ENCODE measurements around the gene ZNF14. TPM values are rescaled to one million over a fixed set of nuclear protein-coding genes. Genes with fewer than 3 reads are reported as not detected.
"Not testable (repeated sequence)": the region's sequence is repeated elsewhere in the genome, so short reads cannot be mapped to it uniquely, and the experiment has no call there.

Gene ZNF14
- total and polyA plus RNA-seq, 10 donors, result 5.2 to 17.1 (median 10.5) TPM

GRCh38 chr19:19704836-19705235 is 28.1 kb downstream of the ZNF14 start:
- no peaks in the 10 kb centered on the region for H3K27me3 ChIP-seq (replicated peaks in 1 of 7)
- intact Hi-C loops (cut with DNase I; ENCODE audit: low total_unique reads), result no loop called here
- no peaks in the 10 kb centered on the region for H3K4me1 ChIP-seq
- peaks cover 21 to 100% (median 99%) of the 10 kb centered on the region in 8 donors for H3K9me3 ChIP-seq
- no peak overlapping the region for H3K27ac ChIP-seq
- no peak for DNase-seq
- TF ChIP-seq, protein P1, sequence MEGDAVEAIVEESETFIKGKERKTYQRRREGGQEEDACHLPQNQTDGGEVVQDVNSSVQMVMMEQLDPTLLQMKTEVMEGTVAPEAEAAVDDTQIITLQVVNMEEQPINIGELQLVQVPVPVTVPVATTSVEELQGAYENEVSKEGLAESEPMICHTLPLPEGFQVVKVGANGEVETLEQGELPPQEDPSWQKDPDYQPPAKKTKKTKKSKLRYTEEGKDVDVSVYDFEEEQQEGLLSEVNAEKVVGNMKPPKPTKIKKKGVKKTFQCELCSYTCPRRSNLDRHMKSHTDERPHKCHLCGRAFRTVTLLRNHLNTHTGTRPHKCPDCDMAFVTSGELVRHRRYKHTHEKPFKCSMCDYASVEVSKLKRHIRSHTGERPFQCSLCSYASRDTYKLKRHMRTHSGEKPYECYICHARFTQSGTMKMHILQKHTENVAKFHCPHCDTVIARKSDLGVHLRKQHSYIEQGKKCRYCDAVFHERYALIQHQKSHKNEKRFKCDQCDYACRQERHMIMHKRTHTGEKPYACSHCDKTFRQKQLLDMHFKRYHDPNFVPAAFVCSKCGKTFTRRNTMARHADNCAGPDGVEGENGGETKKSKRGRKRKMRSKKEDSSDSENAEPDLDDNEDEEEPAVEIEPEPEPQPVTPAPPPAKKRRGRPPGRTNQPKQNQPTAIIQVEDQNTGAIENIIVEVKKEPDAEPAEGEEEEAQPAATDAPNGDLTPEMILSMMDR (IDR thresholded peaks at IDR 0.05 in 8 of 11, conservative IDR thresholded peaks at IDR 0.05 in 3 of 11), result no peak
- WGBS, 5 donors, result 81 to 91% (median 89%) methylated on average over 5 to 6 of the region's 6 CpGs
- no peak overlapping the region for H3K4me3 ChIP-seq
- peaks cover 3 to 62% (median 7%) of the 10 kb centered on the region in 6 donors for H3K36me3 ChIP-seq

DNA sequence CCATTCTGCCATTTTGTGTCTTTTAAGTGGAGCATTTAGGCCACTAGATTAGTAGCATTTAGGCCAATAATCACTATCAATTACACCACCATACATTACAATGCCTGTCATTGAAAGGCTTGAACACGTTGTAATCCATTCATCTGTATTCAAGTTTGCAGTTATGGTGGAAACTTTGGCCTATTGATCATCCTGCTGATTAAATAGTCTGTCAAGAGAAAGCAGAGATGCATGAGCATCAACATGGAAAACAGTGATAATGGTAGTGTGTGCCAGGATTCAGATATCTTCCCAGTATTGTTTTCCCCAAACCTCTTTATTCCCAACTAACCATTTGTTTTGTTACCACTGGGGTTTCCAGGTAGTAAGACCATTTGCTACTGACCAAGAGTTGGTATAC is 32.4 kb downstream of the ZNF14 start:
- WGBS, 5 donors, result 95 to 97% (median 96%) methylated on average over 1 of the region's 1 CpG
- Histone ChIP-seq H3K9me3 (peaks cover 0 to 100% (median 92%) of the 10 kb centered on the region in 8 donors), H3K36me3 (peaks cover 0 to 46% (median 5%) of the 10 kb centered on the region in 6 donors)
- H3K27ac ChIP-seq; H3K4me3 ChIP-seq; intact Hi-C loops (cut with DNase I; ENCODE audit: low total_unique reads); H3K4me1 ChIP-seq; DNase-seq; H3K27me3 ChIP-seq (replicated peaks in 1 of 7): not testable (repeated sequence)

GRCh38 chr19:19697589-19697988 is 35.3 kb downstream of the ZNF14 start:
- intact Hi-C loops (cut with DNase I; ENCODE audit: low total_unique reads), result no loop called here
- Histone ChIP-seq H3K36me3 (peaks cover 0 to 20% (median 0%) of the 10 kb centered on the region in 6 donors), H3K27me3 (replicated peaks in 1 of 7) (no peaks in the 10 kb centered on the region), H3K27ac (no peak overlapping the region), H3K4me3 (no peak overlapping the region), H3K4me1 (no peaks in the 10 kb centered on the region), H3K9me3 (peaks cover 0 to 96% (median 77%) of the 10 kb centered on the region in 8 donors)
- TF ChIP-seq POLR2A (IDR thresholded peaks at IDR 0.05) (no peak), POLR2AphosphoS5 (IDR thresholded peaks at IDR 0.05) (no peak)
- TF ChIP-seq, protein P1 (IDR thresholded peaks at IDR 0.05 in 8 of 11, conservative IDR thresholded peaks at IDR 0.05 in 3 of 11), result no peak
- no peak for DNase-seq
- WGBS, 5 donors, result 89 to 94% (median 92%) methylated on average over 5 of the region's 5 CpGs

DNA sequence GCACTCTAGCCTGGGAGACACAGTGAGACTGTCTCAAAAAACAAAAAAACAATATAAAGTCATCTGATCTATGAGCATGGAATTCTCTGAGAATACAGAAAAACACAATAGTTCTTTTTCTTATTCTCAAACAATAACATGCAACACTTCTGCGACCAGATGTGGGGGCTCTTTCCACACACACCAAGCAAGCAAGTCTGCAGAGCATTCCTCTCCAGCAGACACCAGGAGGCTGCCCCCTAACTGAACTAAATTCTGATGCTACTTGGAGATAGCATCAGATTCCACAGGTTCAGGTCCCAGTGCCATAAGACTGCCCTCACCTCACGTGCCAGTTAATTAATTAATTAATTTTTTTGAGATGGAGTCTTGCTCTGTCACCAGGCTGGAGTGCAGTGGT is 36.5 kb downstream of the ZNF14 start:
- 69 to 86% (median 82%) methylated on average over 2 of the region's 2 CpGs for WGBS, 5 donors
- no peak for DNase-seq
- H3K36me3 ChIP-seq, result peaks cover 0 to 11% (median 0%) of the 10 kb centered on the region in 6 donors

More for the DNA sequence above, 36.5 kb downstream of the ZNF14 start:
- Histone ChIP-seq H3K9me3 (peaks cover 0 to 94% (median 68%) of the 10 kb centered on the region in 8 donors), H3K27me3 (replicated peaks in 1 of 7) (no peaks in the 10 kb centered on the region), H3K27ac (no peak overlapping the region), H3K4me1 (no peaks in the 10 kb centered on the region), H3K4me3 (no peak overlapping the region)
- TF ChIP-seq, protein P1 (IDR thresholded peaks at IDR 0.05 in 8 of 11, conservative IDR thresholded peaks at IDR 0.05 in 3 of 11), result no peak
- no peak for TF ChIP-seq POLR2AphosphoS5 (IDR thresholded peaks at IDR 0.05)
- no peak for TF ChIP-seq POLR2A (IDR thresholded peaks at IDR 0.05)
- intact Hi-C loops (cut with DNase I; ENCODE audit: low total_unique reads), result no loop called here

Data from spleen (tissue), 11 donors.